IMR-90 (cell line): ENCODE data around the gene SLC34A2. TPM values are rescaled to one million over a fixed set of nuclear protein-coding genes. Genes with fewer than 3 reads are reported as not detected.

ENCODE experiments used
- ATAC-seq: fragments of 200-7000 bp; cut with Tn5 transposase; 2 replicates; pipeline ENCODE4 v1.9.1; 2020; ENCODE audit warnings: low read depth, mild to moderate bottlenecking, moderate library complexity
- BruUV-seq: library from RNA; stranded (reverse); fragments of 400-500 nt; replicated peaks from 2 replicates; lab custom pipeline; 2021; lab: Mats Ljungman, UMichigan
- CTCF ChIA-PET: fragments of 300-600 bp; formaldehyde crosslinking; extraction: SDS; loops from one replicate; lab custom pipeline; 2021; ENCODE audit warnings: antibody characterized with exemption; lab: Yijun Ruan, JAX
- POLR2A ChIA-PET: fragments of 300-600 bp; sonication (Branson Sonifier 250); formaldehyde crosslinking; loops from one replicate; lab custom pipeline; 2022; ENCODE audit warnings: antibody characterized with exemption; ENCODE audit not compliant: unreplicated experiment; lab: Charles Lee
- DNase-seq: peaks from one replicate; pipeline ENCODE4 v3.0.0; 2013
- H2AFZ ChIP-seq: replicated peaks from 2 replicates; pipeline ENCODE3; 2013; ENCODE audit warnings: low read length, mild to moderate bottlenecking; ENCODE audit not compliant: poor library complexity
- H2AK5ac ChIP-seq: 2 replicates; pipeline ENCODE4 v1.6.1; 2013; ENCODE audit warnings: low read depth, low read length, inconsistent platforms
- H2AK9ac ChIP-seq: replicated peaks from 2 replicates; pipeline ENCODE3; 2013; ENCODE audit warnings: mild to moderate bottlenecking, low read depth, low read length, moderate library complexity; ENCODE audit not compliant: poor library complexity
- H2BK120ac ChIP-seq: 2 replicates; pipeline ENCODE4 v1.6.1; 2013; ENCODE audit warnings: low read depth, low read length, inconsistent platforms
- H2BK15ac ChIP-seq: 3 replicates; pipeline ENCODE4 v1.6.1; 2013; ENCODE audit warnings: low read depth, low read length, inconsistent platforms
- H2BK20ac ChIP-seq: 2 replicates; pipeline ENCODE4 v1.6.1; 2013; ENCODE audit warnings: low read depth, mild to moderate bottlenecking, inconsistent platforms, low read length, moderate library complexity
- H2BK5ac ChIP-seq: 2 replicates; pipeline ENCODE4 v1.6.1; 2013; ENCODE audit warnings: mild to moderate bottlenecking, low read depth, low read length, inconsistent platforms; ENCODE audit not compliant: poor library complexity, severe bottlenecking
- H3K14ac ChIP-seq: replicated peaks from 2 replicates; pipeline ENCODE4 v1.6.1; 2013; ENCODE audit warnings: low read depth, low read length, inconsistent platforms
- H3K18ac ChIP-seq: 2 replicates; pipeline ENCODE4 v1.6.1; 2013; ENCODE audit warnings: low read depth, low read length, control low read depth
- H3K23ac ChIP-seq: 2 replicates; pipeline ENCODE4 v1.6.1; 2013; ENCODE audit warnings: low read depth, low read length, inconsistent platforms
- H3K27ac ChIP-seq: 2 replicates; pipeline ENCODE4 v1.5.1; 2013; ENCODE audit warnings: mild to moderate bottlenecking, control low read depth, low read length; ENCODE audit not compliant: insufficient read depth
- H3K27me3 ChIP-seq: 2 replicates; pipeline ENCODE4 v1.6.1; 2013; ENCODE audit warnings: low read length; ENCODE audit not compliant: control insufficient read depth, insufficient read depth
- H3K36me3 ChIP-seq: 2 replicates; pipeline ENCODE4 v1.6.1; 2013; ENCODE audit warnings: low read length, mixed read lengths; ENCODE audit not compliant: control insufficient read depth, insufficient read depth
- H3K4ac ChIP-seq: 2 replicates; pipeline ENCODE4 v1.6.1; 2013; ENCODE audit warnings: low read depth, low read length, inconsistent platforms
- H3K4me1 ChIP-seq: 2 replicates; pipeline ENCODE4 v1.6.1; 2013; ENCODE audit warnings: low read length, mixed read lengths; ENCODE audit not compliant: control insufficient read depth, insufficient read depth
- H3K4me2 ChIP-seq: 2 replicates; pipeline ENCODE4 v1.6.1; 2013; ENCODE audit warnings: low read depth, mild to moderate bottlenecking, control low read depth, low read length, moderate library complexity
- H3K4me3 ChIP-seq: 2 replicates; pipeline ENCODE4 v1.5.1; 2013; ENCODE audit warnings: low read depth, mild to moderate bottlenecking, control low read depth, low read length, moderate library complexity; ENCODE audit not compliant: insufficient read depth
- H3K56ac ChIP-seq: 2 replicates; pipeline ENCODE4 v1.6.1; 2013; ENCODE audit warnings: low read length, inconsistent platforms; ENCODE audit not compliant: insufficient read depth; ENCODE audit errors: extremely low read depth
- H3K79me1 ChIP-seq, 2 experiments: 2 replicates each; pipeline ENCODE4 v1.6.1; 2013; ENCODE audit warnings: low read length in 2 of 2, inconsistent platforms in 1 of 2, low read depth in 1 of 2
- H3K9ac ChIP-seq: 2 replicates; pipeline ENCODE4 v1.6.1; 2013; ENCODE audit warnings: low read depth, low read length, control low read depth
- H3K9me1 ChIP-seq: 2 replicates; pipeline ENCODE4 v1.6.1; 2013; ENCODE audit warnings: low read length, inconsistent platforms; ENCODE audit not compliant: insufficient read depth
- H3K9me3 ChIP-seq: 2 replicates; pipeline ENCODE4 v1.6.1; 2013; ENCODE audit warnings: low read length; ENCODE audit not compliant: control insufficient read depth, insufficient read depth
- H4K20me1 ChIP-seq: 2 replicates; pipeline ENCODE4 v1.6.1; 2013; ENCODE audit warnings: low read length, inconsistent platforms; ENCODE audit not compliant: insufficient read depth
- H4K5ac ChIP-seq: 2 replicates; pipeline ENCODE4 v1.6.1; 2013; ENCODE audit warnings: mild to moderate bottlenecking, low read depth, low read length, control low read depth
- H4K8ac ChIP-seq, 2 experiments: 2 replicates each; pipeline ENCODE4 v1.6.1; 2013; ENCODE audit warnings: low read depth in 2 of 2, low read length in 2 of 2, control low read depth in 1 of 2, inconsistent platforms in 1 of 2
- H4K91ac ChIP-seq: 2 replicates; pipeline ENCODE4 v1.6.1; 2013; ENCODE audit warnings: low read depth, low read length, inconsistent platforms; ENCODE audit not compliant: insufficient read depth
- BHLHE40 ChIP-seq: fragments of 150-350 bp; IDR thresholded peaks from 2 replicates; pipeline ENCODE4 v1.6.1; 2016; ENCODE audit warnings: mild to moderate bottlenecking, low read depth, low read length
- CEBPB ChIP-seq: IDR thresholded peaks from 2 replicates; pipeline ENCODE4 v1.6.1; 2012; ENCODE audit warnings: low read depth, low read length, improper control_type of control experiment
- CHD1 ChIP-seq: IDR thresholded peaks from 2 replicates; pipeline ENCODE4 v1.6.1; 2012; ENCODE audit warnings: low read depth, low read length, improper control_type of control experiment
- FOS ChIP-seq: fragments of 150-350 bp; IDR thresholded peaks from 2 replicates; pipeline ENCODE4 v1.6.1; 2016; ENCODE audit warnings: low read depth, low read length
- MAFK ChIP-seq: IDR thresholded peaks from 2 replicates; pipeline ENCODE4 v1.6.1; 2012; ENCODE audit warnings: low read depth, low read length, improper control_type of control experiment
- MAZ ChIP-seq: IDR thresholded peaks from 2 replicates; pipeline ENCODE4 v1.6.1; 2012; ENCODE audit warnings: low read depth, mild to moderate bottlenecking, low read length, improper control_type of control experiment, moderate library complexity, borderline replicate concordance
- MXI1 ChIP-seq: IDR thresholded peaks from 2 replicates; pipeline ENCODE4 v1.6.1; 2012; ENCODE audit warnings: low read depth, mild to moderate bottlenecking, low read length, moderate library complexity, borderline replicate concordance
- NFE2L2 ChIP-seq: fragments of 150-350 bp; IDR thresholded peaks from 2 replicates; pipeline ENCODE4 v1.6.1; 2016; ENCODE audit warnings: low read depth, mild to moderate bottlenecking, low read length
- POLR2A ChIP-seq: IDR thresholded peaks from 2 replicates; pipeline ENCODE4 v1.6.1; 2012; ENCODE audit warnings: mild to moderate bottlenecking, low read depth, low read length
- RAD21 ChIP-seq: IDR thresholded peaks from 2 replicates; pipeline ENCODE4 v1.6.1; 2012; ENCODE audit warnings: low read length, improper control_type of control experiment
- RCOR1 ChIP-seq: IDR thresholded peaks from 2 replicates; pipeline ENCODE4 v1.6.1; 2012; ENCODE audit warnings: mild to moderate bottlenecking, low read length, improper control_type of control experiment; ENCODE audit not compliant: insufficient replicate concordance
- RFX5 ChIP-seq: IDR thresholded peaks from 2 replicates; pipeline ENCODE4 v1.8.0; 2012; ENCODE audit warnings: low read depth, mild to moderate bottlenecking, low read length, moderate library complexity
- SMC3 ChIP-seq: fragments of 150-350 bp; IDR thresholded peaks from 2 replicates; pipeline ENCODE4 v1.6.1; 2016; ENCODE audit warnings: low read depth, mild to moderate bottlenecking, antibody characterized with exemption, low read length, moderate library complexity
- WGBS, 2 experiments: methylation state at CpG; one replicate each; pipeline versions ENCODE4 v1.1.5 to v1.1.7; 2013; ENCODE audit warnings: missing lambda C conversion rate in 2 of 2; ENCODE audit not compliant: insufficient read length in 1 of 2; ENCODE audit errors: extremely low coverage in 2 of 2; 5-methylcytosine and 5-hydroxymethylcytosine counted together
- dilution Hi-C: fragments of 300-500 bp; cut with HindIII; formaldehyde crosslinking; loops from one replicate; pipeline ENCODE4 v1.14.3; 2018; ENCODE audit warnings: low sequenced_read_pairs; ENCODE audit not compliant: unreplicated experiment
- in situ Hi-C: fragments of 300-500 bp; cut with MboI; formaldehyde crosslinking; loops from 3 replicates; pipeline ENCODE4 v1.14.3; 2019; ENCODE audit warnings: low sequenced_read_pairs, inconsistent platforms, mixed read lengths
- intact Hi-C: fragments of 100-400 bp; cut with micrococcal nuclease; formaldehyde crosslinking; loops from 2 replicates; pipeline ENCODE4 v1.10.0; 2022
- polyA plus RNA-seq, 3 experiments: library from polyadenylated mRNA; depleted of rRNA; stranded (reverse); fragments of >200 nt; gene quantifications; 2 replicates each; pipeline ENCODE4 v1.2.3, GENCODE V29; 2012; ENCODE audit warnings: low replicate concordance in 1 of 3
- total RNA-seq: library from RNA; depleted of rRNA; stranded (reverse); fragments of >200 nt; gene quantifications from 2 replicates; pipeline ENCODE4 v1.2.3, GENCODE V29; 2012
- TF ChIP-seq, protein P1 (sequence below): conservative IDR thresholded peaks from 2 replicates; pipeline ENCODE4 v1.5.1; 2012; ENCODE audit warnings: mild to moderate bottlenecking, low read depth, low read length, improper control_type of control experiment
- TF ChIP-seq, protein P2 (sequence below): fragments of 150-350 bp; IDR thresholded peaks from 2 replicates; pipeline ENCODE4 v1.6.1; 2017; ENCODE audit warnings: mild to moderate bottlenecking, antibody characterized with exemption, low read length, low read depth
- TF ChIP-seq, protein P3 (sequence below): fragments of 150-350 bp; IDR thresholded peaks from 2 replicates; pipeline ENCODE4 v1.6.1; 2016; ENCODE audit warnings: low read depth, mild to moderate bottlenecking, low read length, moderate library complexity, borderline replicate concordance

Gene SLC34A2
- total and polyA plus RNA-seq, 2 of the 4 experiments (the other 2 are of a cell fraction), result not detected

DNA sequence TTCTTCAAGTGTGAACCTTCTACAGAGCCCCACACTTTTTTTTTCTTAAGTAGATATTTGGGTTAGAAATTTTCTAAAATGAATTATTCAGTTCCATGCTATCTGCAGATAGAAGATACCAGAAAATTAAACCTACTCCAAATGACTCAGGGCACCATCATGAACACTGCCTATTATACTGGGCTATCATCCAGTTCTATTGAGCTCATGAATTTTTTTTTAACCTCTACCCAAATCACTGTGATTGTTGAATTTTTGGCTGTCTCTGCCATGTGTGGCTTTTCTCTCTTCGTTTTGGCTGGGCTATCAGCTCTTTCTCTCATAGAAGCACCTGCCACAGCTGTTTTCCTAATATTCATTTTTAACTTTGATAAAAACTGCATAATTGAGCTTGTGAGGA, 31.0 kb upstream of the SLC34A2 start:
- dilution Hi-C loops, result no loop called here
- no peak overlapping the region for H2AFZ ChIP-seq
- H3K27ac ChIP-seq, result no peak overlapping the region
- no peak overlapping the region for H4K5ac ChIP-seq
- no CpG with 5 or more reads among the region's 1 CpG for WGBS, 2 experiments
- no peak overlapping the region for H3K4me2 ChIP-seq
- no peak overlapping the region for H3K23ac ChIP-seq
- no peak overlapping the region for H4K91ac ChIP-seq
- TF ChIP-seq NFE2L2 (no peak), RFX5 (no peak), MXI1 (no peak), CHD1 (no peak), POLR2A (no peak), SMC3 (no peak), RCOR1 (no peak), RAD21 (no peak), FOS (no peak), MAFK (no peak), MAZ (no peak), BHLHE40 (no peak), CEBPB (no peak)
- TF ChIP-seq, protein P1, sequence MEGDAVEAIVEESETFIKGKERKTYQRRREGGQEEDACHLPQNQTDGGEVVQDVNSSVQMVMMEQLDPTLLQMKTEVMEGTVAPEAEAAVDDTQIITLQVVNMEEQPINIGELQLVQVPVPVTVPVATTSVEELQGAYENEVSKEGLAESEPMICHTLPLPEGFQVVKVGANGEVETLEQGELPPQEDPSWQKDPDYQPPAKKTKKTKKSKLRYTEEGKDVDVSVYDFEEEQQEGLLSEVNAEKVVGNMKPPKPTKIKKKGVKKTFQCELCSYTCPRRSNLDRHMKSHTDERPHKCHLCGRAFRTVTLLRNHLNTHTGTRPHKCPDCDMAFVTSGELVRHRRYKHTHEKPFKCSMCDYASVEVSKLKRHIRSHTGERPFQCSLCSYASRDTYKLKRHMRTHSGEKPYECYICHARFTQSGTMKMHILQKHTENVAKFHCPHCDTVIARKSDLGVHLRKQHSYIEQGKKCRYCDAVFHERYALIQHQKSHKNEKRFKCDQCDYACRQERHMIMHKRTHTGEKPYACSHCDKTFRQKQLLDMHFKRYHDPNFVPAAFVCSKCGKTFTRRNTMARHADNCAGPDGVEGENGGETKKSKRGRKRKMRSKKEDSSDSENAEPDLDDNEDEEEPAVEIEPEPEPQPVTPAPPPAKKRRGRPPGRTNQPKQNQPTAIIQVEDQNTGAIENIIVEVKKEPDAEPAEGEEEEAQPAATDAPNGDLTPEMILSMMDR, result no peak
- TF ChIP-seq, protein P2, sequence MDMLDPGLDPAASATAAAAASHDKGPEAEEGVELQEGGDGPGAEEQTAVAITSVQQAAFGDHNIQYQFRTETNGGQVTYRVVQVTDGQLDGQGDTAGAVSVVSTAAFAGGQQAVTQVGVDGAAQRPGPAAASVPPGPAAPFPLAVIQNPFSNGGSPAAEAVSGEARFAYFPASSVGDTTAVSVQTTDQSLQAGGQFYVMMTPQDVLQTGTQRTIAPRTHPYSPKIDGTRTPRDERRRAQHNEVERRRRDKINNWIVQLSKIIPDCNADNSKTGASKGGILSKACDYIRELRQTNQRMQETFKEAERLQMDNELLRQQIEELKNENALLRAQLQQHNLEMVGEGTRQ, result no peak
- TF ChIP-seq, protein P3, sequence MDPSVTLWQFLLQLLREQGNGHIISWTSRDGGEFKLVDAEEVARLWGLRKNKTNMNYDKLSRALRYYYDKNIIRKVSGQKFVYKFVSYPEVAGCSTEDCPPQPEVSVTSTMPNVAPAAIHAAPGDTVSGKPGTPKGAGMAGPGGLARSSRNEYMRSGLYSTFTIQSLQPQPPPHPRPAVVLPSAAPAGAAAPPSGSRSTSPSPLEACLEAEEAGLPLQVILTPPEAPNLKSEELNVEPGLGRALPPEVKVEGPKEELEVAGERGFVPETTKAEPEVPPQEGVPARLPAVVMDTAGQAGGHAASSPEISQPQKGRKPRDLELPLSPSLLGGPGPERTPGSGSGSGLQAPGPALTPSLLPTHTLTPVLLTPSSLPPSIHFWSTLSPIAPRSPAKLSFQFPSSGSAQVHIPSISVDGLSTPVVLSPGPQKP, result no peak
- H3K27me3 ChIP-seq, result peaks cover 2% of the 10 kb centered on the region; the same call in 1 of the 2 replicates
- no peak overlapping the region for H2BK120ac ChIP-seq
- no peak overlapping the region for H3K9ac ChIP-seq
- H3K9me3 ChIP-seq, result no peaks in the 10 kb centered on the region
- no peaks in the 10 kb centered on the region for H3K79me1 ChIP-seq
- H3K4me3 ChIP-seq, result no peak overlapping the region
- H2AK9ac ChIP-seq, result no peak overlapping the region
- intact Hi-C loops, result no loop called here
- no peak for ATAC-seq
- H3K9me1 ChIP-seq, result no peaks in the 10 kb centered on the region
- no peak overlapping the region for H3K18ac ChIP-seq
- no peak for DNase-seq
- no peak overlapping the region for H3K14ac ChIP-seq
- no peaks in the 10 kb centered on the region for H3K4me1 ChIP-seq
- no peak overlapping the region for H3K4ac ChIP-seq
- H4K20me1 ChIP-seq, result no peaks in the 10 kb centered on the region
- H4K8ac ChIP-seq, result no peak overlapping the region
- BruUV-seq, result no TSS peak
- H2AK5ac ChIP-seq, result no peak overlapping the region
- H3K36me3 ChIP-seq, result no peaks in the 10 kb centered on the region
- H2BK20ac ChIP-seq, result no peak overlapping the region
- H2BK15ac ChIP-seq, result no peak overlapping the region
- ChIA-PET CTCF (no interaction called here), POLR2A (no interaction called here)
- in situ Hi-C loops, result no loop called here
- no peak overlapping the region for H2BK5ac ChIP-seq
- no peak overlapping the region for H3K56ac ChIP-seq
